Measurements from ENCODE around the gene POLR2C.

- TF ChIP-seq, protein P1, sequence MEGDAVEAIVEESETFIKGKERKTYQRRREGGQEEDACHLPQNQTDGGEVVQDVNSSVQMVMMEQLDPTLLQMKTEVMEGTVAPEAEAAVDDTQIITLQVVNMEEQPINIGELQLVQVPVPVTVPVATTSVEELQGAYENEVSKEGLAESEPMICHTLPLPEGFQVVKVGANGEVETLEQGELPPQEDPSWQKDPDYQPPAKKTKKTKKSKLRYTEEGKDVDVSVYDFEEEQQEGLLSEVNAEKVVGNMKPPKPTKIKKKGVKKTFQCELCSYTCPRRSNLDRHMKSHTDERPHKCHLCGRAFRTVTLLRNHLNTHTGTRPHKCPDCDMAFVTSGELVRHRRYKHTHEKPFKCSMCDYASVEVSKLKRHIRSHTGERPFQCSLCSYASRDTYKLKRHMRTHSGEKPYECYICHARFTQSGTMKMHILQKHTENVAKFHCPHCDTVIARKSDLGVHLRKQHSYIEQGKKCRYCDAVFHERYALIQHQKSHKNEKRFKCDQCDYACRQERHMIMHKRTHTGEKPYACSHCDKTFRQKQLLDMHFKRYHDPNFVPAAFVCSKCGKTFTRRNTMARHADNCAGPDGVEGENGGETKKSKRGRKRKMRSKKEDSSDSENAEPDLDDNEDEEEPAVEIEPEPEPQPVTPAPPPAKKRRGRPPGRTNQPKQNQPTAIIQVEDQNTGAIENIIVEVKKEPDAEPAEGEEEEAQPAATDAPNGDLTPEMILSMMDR (IDR thresholded peaks at IDR 0.05), result no peak
- TF ChIP-seq EP300 (IDR thresholded peaks at IDR 0.05), result no peak
These were observed 10.8 kb downstream of the POLR2C start for GRCh38 chr16:57473176-57473840.
